Esophagus muscularis mucosa (tissue), 4 donors: Measurements from ENCODE around the gene ARID1B. TPM values are rescaled to one million over a fixed set of nuclear protein-coding genes. Genes with fewer than 3 reads are reported as not detected.

Experiments used
- DNase-seq: peaks from one replicate; pipeline ENCODE4 v3.0.0-alpha.2; 2017; ENCODE audit errors: extremely low spot score
- H3K27ac ChIP-seq, 4 donors: fragments of 200-600 bp; sonication (generic); replicated peaks in 1 of 4; 1 replicate in 3 of 4; 2 replicates in 1 of 4; pipeline ENCODE4 v1.5.1; 2016 to 2019; ENCODE audit warnings: mild to moderate bottlenecking in 1 of 4
- H3K27me3 ChIP-seq, 4 donors: fragments of 200-600 bp; sonication (generic); one replicate each; pipeline versions ENCODE4 v1.5.1 to v1.6.0; 2016 to 2019
- H3K36me3 ChIP-seq, 4 donors: fragments of 200-600 bp; sonication (generic); one replicate each; pipeline ENCODE4 v1.5.1; 2016 to 2019
- H3K4me1 ChIP-seq, 4 donors: fragments of 200-600 bp; sonication (generic); one replicate each; pipeline ENCODE4 v1.5.1; 2016 to 2019
- H3K4me3 ChIP-seq, 4 donors: fragments of 200-600 bp; sonication (generic); 1 replicate in 2 of 4; 2 replicates in 2 of 4; pipeline ENCODE4 v1.5.1; 2016 to 2019; ENCODE audit warnings: mild to moderate bottlenecking in 4 of 4, moderate library complexity in 1 of 4
- H3K9me3 ChIP-seq, 4 donors: fragments of 200-600 bp; sonication (generic); 1 replicate in 3 of 4; 2 replicates in 1 of 4; pipeline ENCODE4 v1.5.1; 2016 to 2019
- CTCF ChIP-seq, 3 experiments: fragments of 200-600 bp in 2 of 3; fragments of 450-650 bp in 1 of 3; sonication (generic) in 2 of 3; IDR thresholded peaks; one replicate each; pipeline ENCODE4 v1.5.1; 2017 to 2019; ENCODE audit warnings: antibody characterized with exemption in 3 of 3, mild to moderate bottlenecking in 2 of 3, moderate library complexity in 1 of 3
- EP300 ChIP-seq: sonication (generic); formaldehyde crosslinking; IDR thresholded peaks from one replicate; pipeline ENCODE4 v1.6.1; 2017; ENCODE audit warnings: antibody characterized with exemption
- POLR2A ChIP-seq: fragments of 450-650 bp; IDR thresholded peaks from one replicate; pipeline ENCODE4 v1.6.1; 2017; ENCODE audit warnings: antibody characterized with exemption, moderate library complexity, mild to moderate bottlenecking, low read depth
- POLR2AphosphoS5 ChIP-seq, 2 donors: sonication (generic); formaldehyde crosslinking; IDR thresholded peaks; one replicate each; pipeline ENCODE4 v1.6.1; 2017; ENCODE audit warnings: antibody characterized with exemption in 2 of 2
- WGBS: methylation state at CpG from one replicate; pipeline ENCODE4 v1.1.5; 2018; 5-methylcytosine and 5-hydroxymethylcytosine counted together
- intact Hi-C: fragments of 100-400 bp; cut with DNase I; formaldehyde crosslinking; loops from one replicate; pipeline ENCODE4 v1.15.1; 2023
- total RNA-seq, 4 donors: library from RNA; depleted of rRNA; stranded (reverse); fragments of >200 nt; gene quantifications; one replicate each; pipeline versions ENCODE4 v1.1.0 to v1.2.1, GENCODE V29; 2016

ARID1B gene
- total RNA-seq, 4 donors from 2014 or later = 55.0 to 87.2 (median 72.7) TPM

GRCh38 chr6:157066781-157067491, 289.8 kb downstream of the ARID1B start:
- WGBS = 58% methylated on average over 6 of the region's 6 CpGs
- Histone ChIP-seq H3K27ac (no peak overlapping the region), H3K27me3 (no peaks in the 10 kb centered on the region)

GRCh38 chr6:157067507-157067906, 290.3 kb downstream of the ARID1B start:
- intact Hi-C loops = no loop called here
- TF ChIP-seq CTCF (IDR thresholded peaks at IDR 0.05) (no peak), POLR2A (no peak), EP300 (no peak), POLR2AphosphoS5 (IDR thresholded peaks at IDR 0.05) (no peak)
- Histone ChIP-seq H3K9me3 (no peaks in the 10 kb centered on the region), H3K4me1 (peaks cover 29 to 65% (median 58%) of the 10 kb centered on the region in 4 donors), H3K36me3 (no peaks in the 10 kb centered on the region), H3K4me3 (no peak overlapping the region), H3K27me3 (no peaks in the 10 kb centered on the region), H3K27ac (no peak overlapping the region)
- no peak for DNase-seq
- 91% methylated on average over 8 of the region's 8 CpGs for WGBS

More at GRCh38 chr6:157066781-157067491, 289.8 kb downstream of the ARID1B start:
- H3K4me3 ChIP-seq = no peak overlapping the region
- H3K9me3 ChIP-seq = no peaks in the 10 kb centered on the region
- TF ChIP-seq POLR2A (no peak), EP300 (no peak), POLR2AphosphoS5 (IDR thresholded peaks at IDR 0.05) (no peak), CTCF (IDR thresholded peaks at IDR 0.05) (no peak)
- intact Hi-C loops = no loop called here
- peaks cover 29 to 62% (median 55%) of the 10 kb centered on the region in 4 donors for H3K4me1 ChIP-seq
- no peaks in the 10 kb centered on the region for H3K36me3 ChIP-seq
- no peak for DNase-seq

GRCh38 chr6:157068691-157069324, 291.6 kb downstream of the ARID1B start:
- Histone ChIP-seq H3K36me3 (no peaks in the 10 kb centered on the region), H3K4me1 (peaks cover 33 to 61% (median 58%) of the 10 kb centered on the region in 4 donors), H3K27ac (no peak overlapping the region), H3K4me3 (no peak overlapping the region), H3K9me3 (no peaks in the 10 kb centered on the region), H3K27me3 (no peaks in the 10 kb centered on the region)
- DNase-seq = no peak
- WGBS = 52% methylated on average over 7 of the region's 7 CpGs
- TF ChIP-seq POLR2AphosphoS5 (IDR thresholded peaks at IDR 0.05) (no peak), EP300 (no peak), POLR2A (no peak), CTCF (IDR thresholded peaks at IDR 0.05) (no peak)
- intact Hi-C loops = no loop called here

- Histone ChIP-seq H3K36me3 (no peaks in the 10 kb centered on the region), H3K27me3 (no peaks in the 10 kb centered on the region), H3K9me3 (no peaks in the 10 kb centered on the region), H3K4me3 (no peak overlapping the region), H3K27ac (no peak overlapping the region), H3K4me1 (peaks cover 33 to 64% (median 58%) of the 10 kb centered on the region in 4 donors)
- WGBS = 96% methylated on average over 5 of the region's 5 CpGs
- TF ChIP-seq EP300 = no peak
- TF ChIP-seq POLR2AphosphoS5 (IDR thresholded peaks at IDR 0.05) = no peak
- no peak for TF ChIP-seq POLR2A
- TF ChIP-seq CTCF (IDR thresholded peaks at IDR 0.05) = no peak
- intact Hi-C loops = no loop called here
- no peak for DNase-seq
These were observed 292.4 kb downstream of the ARID1B start for GRCh38 chr6:157069585-157069984.
